HEK293 (cell line): ENCODE data around the gene WBP11.

Experiments
- CTCF ChIA-PET: fragments of 350-600 bp; formaldehyde crosslinking; extraction: SDS; loops from one replicate; lab custom pipeline; 2021; ENCODE audit warnings: antibody characterized with exemption; lab: Yijun Ruan, JAX
- POLR2A ChIA-PET: fragments of 300-600 bp; formaldehyde crosslinking; extraction: SDS; loops from one replicate; lab custom pipeline; 2020; ENCODE audit warnings: antibody characterized with exemption, inconsistent platforms; lab: Yijun Ruan, JAX
- H3K27ac ChIP-seq: fragments of 200-500 bp; sonication (Bioruptor generic); 2 replicates; pipeline ENCODE4 v1.5.1; 2014; ENCODE audit warnings: low read depth, low read length, control low read depth, inconsistent platforms; ENCODE audit errors: extremely low read depth
- H3K36me3 ChIP-seq, 2 experiments: fragments of 200-500 bp in 1 of 2; sonication (Bioruptor generic) in 1 of 2; 1 replicate in 1 of 2; 2 replicates in 1 of 2; pipeline ENCODE4 v1.5.1; 2014 to 2017; ENCODE audit warnings: inconsistent platforms in 2 of 2, low read length in 2 of 2; ENCODE audit not compliant: control insufficient read depth in 2 of 2, insufficient read depth in 1 of 2
- H3K4me1 ChIP-seq: fragments of 200-500 bp; sonication (Bioruptor generic); 2 replicates; pipeline ENCODE4 v1.5.1; 2014; ENCODE audit warnings: mild to moderate bottlenecking, low read length, inconsistent platforms; ENCODE audit not compliant: control insufficient read depth, insufficient read depth
- H3K4me3 ChIP-seq: 2 replicates; pipeline ENCODE4 v1.5.1; 2011; ENCODE audit warnings: low read depth, mild to moderate bottlenecking, control low read depth, low read length, moderate library complexity
- H3K9me3 ChIP-seq: fragments of 200-500 bp; sonication (Bioruptor generic); 2 replicates; pipeline ENCODE4 v1.5.1; 2014; ENCODE audit warnings: low read depth, low read length, inconsistent platforms; ENCODE audit not compliant: control insufficient read depth, insufficient read depth
- BCL6B ChIP-seq: fragments of 450-650 bp; formaldehyde crosslinking; IDR thresholded peaks from 2 replicates; pipeline ENCODE4 v1.5.1; 2017; ENCODE audit warnings: missing biosample characterization, missing genetic modification characterization
- CTCF ChIP-seq: fragments of 450-650 bp; formaldehyde crosslinking; IDR thresholded peaks from 2 replicates; pipeline ENCODE4 v1.5.1; 2016; ENCODE audit warnings: missing biosample characterization, missing genetic modification characterization
- GLIS2 ChIP-seq: fragments of 450-650 bp; formaldehyde crosslinking; IDR thresholded peaks from 2 replicates; pipeline ENCODE4 v1.5.1; 2016; ENCODE audit warnings: missing biosample characterization, missing genetic modification characterization
- PBX3 ChIP-seq: sonication (generic); formaldehyde crosslinking; IDR thresholded peaks from 2 replicates; pipeline ENCODE4 v1.8.1; 2022; ENCODE audit warnings: mild to moderate bottlenecking, moderate library complexity, missing genetic modification reagents
- SP2 ChIP-seq: fragments of 450-650 bp; formaldehyde crosslinking; IDR thresholded peaks from 2 replicates; pipeline ENCODE4 v1.5.1; 2016; ENCODE audit warnings: missing biosample characterization, missing genetic modification characterization
- SP3 ChIP-seq: fragments of 450-650 bp; formaldehyde crosslinking; IDR thresholded peaks from 2 replicates; pipeline ENCODE4 v1.5.1; 2016; ENCODE audit warnings: missing biosample characterization, missing genetic modification characterization
- ZBTB26 ChIP-seq: fragments of 450-650 bp; formaldehyde crosslinking; optimal IDR thresholded peaks from 2 replicates; pipeline ENCODE3; 2016; ENCODE audit warnings: missing biosample characterization, mild to moderate bottlenecking, missing genetic modification characterization
- ZFHX2 ChIP-seq: fragments of 450-650 bp; formaldehyde crosslinking; conservative IDR thresholded peaks from 2 replicates; pipeline ENCODE4 v1.5.1; 2016; ENCODE audit warnings: missing biosample characterization, missing genetic modification characterization
- ZNF202 ChIP-seq: fragments of 450-650 bp; formaldehyde crosslinking; IDR thresholded peaks from 2 replicates; pipeline ENCODE4 v1.5.1; 2016; ENCODE audit warnings: missing biosample characterization, missing genetic modification characterization, borderline replicate concordance
- ZNF311 ChIP-seq: fragments of 450-650 bp; formaldehyde crosslinking; IDR thresholded peaks from 2 replicates; pipeline ENCODE4 v1.5.1; 2017; ENCODE audit warnings: missing biosample characterization, missing genetic modification characterization, borderline replicate concordance
- ZNF335 ChIP-seq: fragments of 450-650 bp; formaldehyde crosslinking; conservative IDR thresholded peaks from 2 replicates; pipeline ENCODE4 v1.5.1; 2016; ENCODE audit warnings: missing biosample characterization, missing genetic modification characterization
- ZNF391 ChIP-seq: fragments of 450-650 bp; formaldehyde crosslinking; IDR thresholded peaks from 2 replicates; pipeline ENCODE4 v1.5.1; 2016; ENCODE audit warnings: low read depth, missing biosample characterization, missing genetic modification characterization, borderline replicate concordance
- ZNF394 ChIP-seq: fragments of 450-650 bp; formaldehyde crosslinking; IDR thresholded peaks from 2 replicates; pipeline ENCODE4 v1.5.1; 2016; ENCODE audit warnings: missing biosample characterization, missing genetic modification characterization, mild to moderate bottlenecking, moderate library complexity, borderline replicate concordance
- ZNF610 ChIP-seq: fragments of 450-650 bp; formaldehyde crosslinking; IDR thresholded peaks from 2 replicates; pipeline ENCODE4 v1.5.1; 2016; ENCODE audit warnings: missing biosample characterization, missing genetic modification characterization, borderline replicate concordance
- ZSCAN16 ChIP-seq: fragments of 450-650 bp; formaldehyde crosslinking; IDR thresholded peaks from 2 replicates; pipeline ENCODE4 v1.5.1; 2016; ENCODE audit warnings: missing biosample characterization, missing genetic modification characterization

The WBP11 gene

GRCh38 chr12:14774906-14775635, 28.2 kb downstream of the WBP11 start:
- no peaks in the 10 kb centered on the region for H3K36me3 ChIP-seq
- TF ChIP-seq ZNF391 (tag by site-specific recombination) (no peak), ZFHX2 (tag by site-specific recombination) (0 out of 2 replicates have a peak, but pooled peaks have one; percentile 9), ZNF311 (no peak), ZNF335 (tag by site-specific recombination) (peak; percentile 75), GLIS2 (tag by site-specific recombination) (peak; percentile 43; the same call in 1 of the 2 replicates), CTCF (0 out of 2 replicates have a peak, but pooled peaks have one; percentile 13), ZNF202 (tag by site-specific recombination) (peak; percentile 11; the same call in 1 of the 2 replicates)
- no peaks in the 10 kb centered on the region for H3K9me3 ChIP-seq
- ChIA-PET POLR2A (interaction anchor here (1.0 to 2.6 kb wide), 3 partner anchors 10 to 27 kb away, joined by 3 to 18 read pairs (median 8); partner anchors contain the start of genes C12orf60 and WBP11), CTCF (interaction anchor here (0.8 kb wide), 1 partner anchor 116 kb away, joined by 3 read pairs; no protein-coding TSS in a partner anchor)
- peak overlapping the region; percentile 74 for H3K4me3 ChIP-seq
- H3K27ac ChIP-seq: peak overlapping the region; percentile 49; the same call in 1 of the 2 replicates
- H3K4me1 ChIP-seq: peaks cover 8% of the 10 kb centered on the region; the same call in 1 of the 2 replicates

- H3K4me1 ChIP-seq: peaks cover 8% of the 10 kb centered on the region; the same call in 1 of the 2 replicates
- peak overlapping the region; percentile 49; the same call in 1 of the 2 replicates for H3K27ac ChIP-seq
- H3K4me3 ChIP-seq: peak overlapping the region; percentile 74
- ChIA-PET CTCF (interaction anchor here (0.8 kb wide), 1 partner anchor 116 kb away, joined by 3 read pairs; no protein-coding TSS in a partner anchor), POLR2A (interaction anchor here (1.7 to 2.6 kb wide), 2 partner anchors 11 to 28 kb away, joined by 8 to 18 read pairs; partner anchors contain the start of genes C12orf60 and WBP11)
- no peak for TF ChIP-seq ZSCAN16
- TF ChIP-seq BCL6B (tag by site-specific recombination): no peak
- no peak for TF ChIP-seq ZNF610 (tag by site-specific recombination)
- TF ChIP-seq PBX3 (CRISPR knock-in tag): peak; percentile 61; the same call in 1 of the 2 replicates
- TF ChIP-seq SP3 (tag by site-specific recombination): peak; percentile 26; the same call in 1 of the 2 replicates
- TF ChIP-seq ZNF394 (tag by site-specific recombination): peak; percentile 56; the same call in 1 of the 2 replicates
- peak; percentile 38 for TF ChIP-seq ZBTB26
- peak; percentile 64 for TF ChIP-seq SP2 (tag by site-specific recombination)
- H3K9me3 ChIP-seq: no peaks in the 10 kb centered on the region
- no peaks in the 10 kb centered on the region for H3K36me3 ChIP-seq
Observed at GRCh38 chr12:14774074-14774905, 29.0 kb downstream of the WBP11 start.
